Breast epithelium (tissue), 4 donors: Measurements from ENCODE around the gene TMEM218. TPM values are rescaled to one million over a fixed set of nuclear protein-coding genes. Genes with fewer than 3 reads are reported as not detected.

Experiments used
- DNase-seq, 2 donors: peaks; one replicate each; pipeline ENCODE4 v3.0.0-alpha.2; 2019; ENCODE audit warnings: low spot score in 2 of 2
- H3K27ac ChIP-seq, 2 donors: fragments of 200-600 bp; sonication (generic) in 1 of 2; one replicate each; pipeline ENCODE4 v1.5.1; 2016 to 2019; ENCODE audit warnings: mild to moderate bottlenecking in 1 of 2
- H3K27me3 ChIP-seq, 2 donors: fragments of 200-600 bp; sonication (generic) in 1 of 2; one replicate each; pipeline versions ENCODE4 v1.5.1 to v1.6.0; 2017 to 2019; ENCODE audit warnings: control low read depth in 1 of 2, mild to moderate bottlenecking in 1 of 2
- H3K36me3 ChIP-seq: fragments of 200-600 bp; one replicate; pipeline ENCODE4 v1.5.1; 2019
- H3K4me1 ChIP-seq, 2 donors: fragments of 200-600 bp; sonication (generic); one replicate each; pipeline ENCODE4 v1.5.1; 2016 to 2019; ENCODE audit warnings: control low read depth in 1 of 2
- H3K4me3 ChIP-seq, 3 donors: fragments of 200-600 bp; sonication (generic); 1 replicate in 2 of 3; 2 replicates in 1 of 3; pipeline ENCODE4 v1.5.1; 2016 to 2019; ENCODE audit warnings: mild to moderate bottlenecking in 3 of 3, moderate library complexity in 2 of 3
- H3K9me3 ChIP-seq, 2 donors: fragments of 200-600 bp; sonication (generic) in 1 of 2; one replicate each; pipeline ENCODE4 v1.5.1; 2016 to 2019; ENCODE audit warnings: control low read depth in 1 of 2
- POLR2A ChIP-seq: fragments of 450-650 bp; IDR thresholded peaks from one replicate; pipeline ENCODE4 v1.6.1; 2016; ENCODE audit warnings: antibody characterized with exemption, mild to moderate bottlenecking, moderate library complexity
- POLR2AphosphoS5 ChIP-seq, 3 donors: sonication (generic); formaldehyde crosslinking; IDR thresholded peaks; one replicate each; pipeline ENCODE4 v1.6.1; 2017; ENCODE audit warnings: antibody characterized with exemption in 3 of 3
- intact Hi-C: fragments of 100-400 bp; cut with DNase I; formaldehyde crosslinking; loops from one replicate; pipeline ENCODE4 v1.15.1; 2023; ENCODE audit warnings: low total_unique reads
- total RNA-seq, 3 donors: library from RNA; depleted of rRNA; stranded (reverse); fragments of >200 nt; gene quantifications; one replicate each; pipeline ENCODE4 v1.1.0, GENCODE V29; 2016
- TF ChIP-seq, protein P1 (sequence below), 3 donors: fragments of 450-650 bp; IDR thresholded peaks; one replicate each; pipeline ENCODE4 v1.5.1; 2016 to 2017; ENCODE audit warnings: antibody characterized with exemption in 3 of 3, mild to moderate bottlenecking in 3 of 3, moderate library complexity in 3 of 3

The TMEM218 gene
- total RNA-seq, 3 donors from 2014 or later, result 20.6 to 26.2 (median 22.4) TPM

DNA sequence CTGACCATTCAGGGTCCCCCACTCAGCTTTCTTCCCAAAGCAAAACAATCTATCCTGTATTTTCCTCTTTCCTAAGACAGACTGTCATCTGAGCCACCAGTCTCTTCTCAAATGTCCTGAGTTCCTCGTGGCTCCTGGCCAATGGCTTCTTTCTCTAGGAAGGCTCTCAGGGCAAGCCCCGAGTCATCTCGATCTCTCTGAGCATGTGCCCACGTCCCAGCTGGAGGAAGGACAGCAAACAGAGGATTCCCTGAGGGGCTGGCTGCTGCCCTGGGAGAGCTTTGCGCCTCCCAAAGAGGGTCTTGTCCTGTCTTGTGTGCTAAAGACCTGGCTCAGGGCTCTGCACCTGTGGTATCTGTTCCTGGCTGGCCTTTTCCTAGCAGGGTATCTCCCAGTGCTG lies 40.0 kb downstream of the TMEM218 start:
- Histone ChIP-seq H3K4me1 (no peaks in the 10 kb centered on the region), H3K4me3 (no peak overlapping the region), H3K27me3 (no peaks in the 10 kb centered on the region), H3K27ac (peak overlapping the region in 1 of 2 donors; percentile 40), H3K9me3 (no peaks in the 10 kb centered on the region), H3K36me3 (no peaks in the 10 kb centered on the region)
- TF ChIP-seq POLR2A (no peak), POLR2AphosphoS5 (IDR thresholded peaks at IDR 0.05) (no peak)
- DNase-seq, result no peak
- intact Hi-C loops, result no loop called here

DNA sequence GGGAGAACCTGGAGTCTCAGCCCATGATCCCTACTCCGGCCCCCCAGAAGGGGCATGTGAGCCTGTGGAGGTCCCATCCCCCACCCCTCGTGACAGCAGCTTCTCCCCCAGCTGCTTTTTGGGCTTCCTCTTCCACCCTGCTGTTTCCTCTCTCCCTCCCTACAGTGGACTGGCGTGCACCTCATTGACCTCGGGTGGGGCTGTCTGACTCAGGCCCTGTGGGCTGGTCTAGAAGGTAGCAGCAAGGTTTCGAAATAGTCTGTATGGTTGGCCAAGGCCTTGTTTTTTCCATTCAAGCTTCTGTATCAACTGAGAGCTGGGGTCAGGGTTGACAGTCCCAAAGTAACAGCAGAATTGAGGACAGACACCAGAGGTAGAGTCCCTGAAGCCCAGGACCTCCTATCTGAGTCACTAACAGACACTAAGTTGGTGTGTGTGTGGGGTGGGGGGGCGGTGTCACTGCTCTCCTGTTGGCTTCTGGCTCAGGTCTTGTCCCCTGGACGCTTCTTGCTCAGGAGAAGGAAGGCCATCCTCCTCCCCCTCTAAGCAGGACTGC lies 40.6 kb downstream of the TMEM218 start:
- peak overlapping the region in 1 of 2 donors; percentile 40 for H3K27ac ChIP-seq
- intact Hi-C loops, result no loop called here
- H3K9me3 ChIP-seq, result no peaks in the 10 kb centered on the region
- peaks cover 0 to 5% of the 10 kb centered on the region in 2 donors for H3K27me3 ChIP-seq
- H3K4me3 ChIP-seq, result no peak overlapping the region
- TF ChIP-seq POLR2A, result no peak
- TF ChIP-seq POLR2AphosphoS5 (IDR thresholded peaks at IDR 0.05), result peak in 2 of 3 donors; percentile 20 to 58
- H3K4me1 ChIP-seq, result no peaks in the 10 kb centered on the region
- peak in 1 of 2 donors; percentile 31 for DNase-seq
- no peaks in the 10 kb centered on the region for H3K36me3 ChIP-seq

DNA sequence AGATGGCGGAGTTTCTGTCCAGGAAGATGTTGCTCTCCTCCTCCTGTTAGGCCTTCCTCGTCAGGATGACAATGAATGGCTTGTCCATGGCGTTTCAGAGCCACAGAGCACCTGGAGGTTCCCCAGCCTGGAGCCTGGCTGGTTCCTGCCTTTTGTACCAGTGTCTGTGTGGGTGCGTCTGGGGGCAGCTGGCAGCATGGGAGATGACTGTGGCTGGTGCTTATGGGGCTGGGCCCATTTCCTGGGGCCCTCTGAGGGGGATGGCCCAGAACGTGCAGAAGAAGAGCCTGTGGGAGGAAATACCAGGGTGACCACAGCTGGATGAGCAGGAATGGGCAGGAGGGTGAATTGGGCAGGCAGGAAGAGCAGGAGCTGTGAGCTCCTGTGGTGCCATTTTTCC lies 41.6 kb downstream of the TMEM218 start:
- TF ChIP-seq POLR2AphosphoS5 (IDR thresholded peaks at IDR 0.05), result no peak
- TF ChIP-seq, protein P1, sequence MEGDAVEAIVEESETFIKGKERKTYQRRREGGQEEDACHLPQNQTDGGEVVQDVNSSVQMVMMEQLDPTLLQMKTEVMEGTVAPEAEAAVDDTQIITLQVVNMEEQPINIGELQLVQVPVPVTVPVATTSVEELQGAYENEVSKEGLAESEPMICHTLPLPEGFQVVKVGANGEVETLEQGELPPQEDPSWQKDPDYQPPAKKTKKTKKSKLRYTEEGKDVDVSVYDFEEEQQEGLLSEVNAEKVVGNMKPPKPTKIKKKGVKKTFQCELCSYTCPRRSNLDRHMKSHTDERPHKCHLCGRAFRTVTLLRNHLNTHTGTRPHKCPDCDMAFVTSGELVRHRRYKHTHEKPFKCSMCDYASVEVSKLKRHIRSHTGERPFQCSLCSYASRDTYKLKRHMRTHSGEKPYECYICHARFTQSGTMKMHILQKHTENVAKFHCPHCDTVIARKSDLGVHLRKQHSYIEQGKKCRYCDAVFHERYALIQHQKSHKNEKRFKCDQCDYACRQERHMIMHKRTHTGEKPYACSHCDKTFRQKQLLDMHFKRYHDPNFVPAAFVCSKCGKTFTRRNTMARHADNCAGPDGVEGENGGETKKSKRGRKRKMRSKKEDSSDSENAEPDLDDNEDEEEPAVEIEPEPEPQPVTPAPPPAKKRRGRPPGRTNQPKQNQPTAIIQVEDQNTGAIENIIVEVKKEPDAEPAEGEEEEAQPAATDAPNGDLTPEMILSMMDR (IDR thresholded peaks at IDR 0.05), result no peak
- TF ChIP-seq POLR2A, result no peak
- H3K4me3 ChIP-seq, result no peak overlapping the region
- H3K9me3 ChIP-seq, result no peaks in the 10 kb centered on the region
- DNase-seq, result peak in 1 of 2 donors; percentile 17
- H3K27me3 ChIP-seq, result peaks cover 0 to 5% of the 10 kb centered on the region in 2 donors
- peak overlapping the region in 1 of 2 donors; percentile 12 for H3K27ac ChIP-seq
- H3K4me1 ChIP-seq, result no peaks in the 10 kb centered on the region
- no peaks in the 10 kb centered on the region for H3K36me3 ChIP-seq
- intact Hi-C loops, result no loop called here

DNA sequence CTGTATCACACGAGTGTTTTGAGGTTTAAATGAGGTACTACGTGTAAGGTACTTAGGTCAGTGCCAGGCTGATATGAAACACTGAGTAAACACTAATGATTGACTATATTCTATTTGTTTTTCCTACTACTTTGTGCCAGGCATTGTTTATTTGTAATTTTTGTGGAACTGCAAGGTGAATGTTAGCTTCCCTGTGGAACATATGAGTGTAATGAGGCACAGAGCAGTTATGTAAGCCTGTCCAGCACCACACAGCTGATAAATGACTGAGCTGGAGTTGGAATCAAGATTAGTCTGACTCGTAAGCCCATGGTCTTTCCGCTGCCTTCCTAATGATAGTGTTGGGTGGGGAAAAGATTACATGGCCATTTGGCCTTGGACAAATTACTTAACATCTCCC lies 42.4 kb downstream of the TMEM218 start:
- H3K4me1 ChIP-seq, result no peaks in the 10 kb centered on the region
- TF ChIP-seq, protein P1 (IDR thresholded peaks at IDR 0.05), result no peak
- TF ChIP-seq POLR2AphosphoS5 (IDR thresholded peaks at IDR 0.05) (no peak), POLR2A (no peak)
- H3K4me3 ChIP-seq, result no peak overlapping the region
- intact Hi-C loops, result no loop called here
- no peaks in the 10 kb centered on the region for H3K36me3 ChIP-seq
- no peak overlapping the region for H3K27ac ChIP-seq
- H3K27me3 ChIP-seq, result peaks cover 0 to 8% of the 10 kb centered on the region in 2 donors
- no peak for DNase-seq
- H3K9me3 ChIP-seq, result no peaks in the 10 kb centered on the region

DNA sequence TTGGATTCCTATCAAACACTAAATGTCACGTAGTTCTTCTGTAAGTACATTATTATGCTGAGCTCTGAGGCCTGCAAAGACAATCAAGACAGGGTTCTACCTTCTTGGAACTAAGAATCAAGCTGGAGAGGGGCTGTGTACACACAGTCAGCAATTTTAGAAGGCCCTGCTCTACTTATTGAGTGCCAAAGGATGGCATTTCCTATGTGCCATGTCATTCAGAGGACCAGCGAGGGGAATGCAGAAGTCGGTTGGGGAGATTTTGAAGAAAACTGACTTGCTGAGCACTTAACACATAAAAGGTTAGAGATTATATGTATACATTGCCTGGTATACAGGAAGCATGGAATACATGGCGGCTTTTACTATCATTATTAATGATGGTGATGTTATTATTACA lies 43.1 kb downstream of the TMEM218 start:
- intact Hi-C loops, result no loop called here
- H3K27me3 ChIP-seq, result peaks cover 0 to 11% of the 10 kb centered on the region in 2 donors
- H3K27ac ChIP-seq, result no peak overlapping the region
- H3K9me3 ChIP-seq, result no peaks in the 10 kb centered on the region
- H3K4me3 ChIP-seq, result no peak overlapping the region
- no peak for TF ChIP-seq POLR2A
- no peaks in the 10 kb centered on the region for H3K4me1 ChIP-seq
- H3K36me3 ChIP-seq, result no peaks in the 10 kb centered on the region
- no peak for DNase-seq

DNA sequence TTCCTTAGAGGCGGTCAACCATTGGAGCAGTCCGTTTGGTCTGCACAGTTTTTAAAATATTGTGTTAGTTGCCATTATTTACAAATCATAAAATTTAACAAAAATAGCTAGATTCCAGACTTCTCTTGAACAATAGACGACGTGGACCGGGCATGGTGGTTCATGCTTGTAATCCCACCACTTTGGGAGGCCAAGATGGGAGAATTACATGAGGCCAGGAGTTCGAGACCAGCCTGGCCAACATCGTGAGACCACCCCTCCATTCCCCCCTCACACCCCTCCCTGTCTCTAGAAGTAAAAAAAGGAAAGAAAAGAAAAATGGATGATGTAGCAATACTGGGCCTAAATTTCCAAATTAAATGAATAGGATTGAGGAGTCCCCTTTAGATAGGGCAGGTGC lies 47.4 kb downstream of the TMEM218 start:
- TF ChIP-seq POLR2A (no peak), POLR2AphosphoS5 (IDR thresholded peaks at IDR 0.05) (no peak)
- TF ChIP-seq, protein P1 (IDR thresholded peaks at IDR 0.05), result no peak
- DNase-seq, result no peak
- H3K4me3 ChIP-seq, result peak overlapping the region; percentile 60 to 77 (median 69)
- peaks cover 0 to 11% of the 10 kb centered on the region in 2 donors for H3K27me3 ChIP-seq
- intact Hi-C loops, result no loop called here
- H3K27ac ChIP-seq, result no peak overlapping the region
- no peaks in the 10 kb centered on the region for H3K36me3 ChIP-seq
- no peaks in the 10 kb centered on the region for H3K4me1 ChIP-seq
- no peaks in the 10 kb centered on the region for H3K9me3 ChIP-seq
